Neural crest cell (in vitro differentiated cells): ENCODE measurements around the gene SHROOM4. TPM values are rescaled to one million over a fixed set of nuclear protein-coding genes. Genes with fewer than 3 reads are reported as not detected.

Experiments
- DNase-seq: peaks from one replicate; pipeline ENCODE4 v3.0.0; 2021; ENCODE audit warnings: low read depth, mixed read lengths, low spot score
- H3K27ac Mint-ChIP-seq: one replicate; pipeline ENCODE4 v1.8.0; 2021; ENCODE audit warnings: mild to moderate bottlenecking, mixed read lengths; ENCODE audit not compliant: unreplicated experiment
- H3K27me3 Mint-ChIP-seq: 2 replicates; pipeline ENCODE4 v1.8.0; 2021; ENCODE audit warnings: low read depth, mild to moderate bottlenecking, mixed read lengths
- H3K36me3 Mint-ChIP-seq: 2 replicates; pipeline ENCODE4 v1.8.0; 2021; ENCODE audit warnings: low read depth, mild to moderate bottlenecking, mixed read lengths
- H3K4me1 Mint-ChIP-seq: 2 replicates; pipeline ENCODE4 v1.8.0; 2021; ENCODE audit warnings: mixed read lengths
- H3K4me3 Mint-ChIP-seq: one replicate; pipeline ENCODE4 v1.8.0; 2021; ENCODE audit warnings: mild to moderate bottlenecking, mixed read lengths
- H3K9me3 Mint-ChIP-seq: 2 replicates; pipeline ENCODE4 v1.8.0; 2021; ENCODE audit warnings: mixed read lengths
- CTCF ChIP-seq: fragments of 200-600 bp; sonication (generic); conservative IDR thresholded peaks from 2 replicates; pipeline ENCODE4 v1.5.0; 2021; ENCODE audit warnings: antibody characterized with exemption, mild to moderate bottlenecking
- total RNA-seq: library from RNA; stranded (reverse); gene quantifications from 2 replicates; pipeline ENCODE4 v1.2.1, GENCODE V29; 2021

The SHROOM4 gene
- total RNA-seq, 1 donor from 2014 or later, result 6.2 TPM

GRCh38 chrX:50721764-50722521, 92.1 kb downstream of the SHROOM4 start:
- no peak for TF ChIP-seq CTCF
- DNase-seq, result no peak
- Mint-ChIP-seq H3K27ac (no peak overlapping the region), H3K27me3 (no peaks in the 10 kb centered on the region), H3K4me3 (no peak overlapping the region), H3K9me3 (no peaks in the 10 kb centered on the region), H3K36me3 (peaks cover 3% of the 10 kb centered on the region), H3K4me1 (no peaks in the 10 kb centered on the region)

GRCh38 chrX:50719614-50720013, 94.4 kb downstream of the SHROOM4 start:
- no peak for DNase-seq
- H3K27me3 Mint-ChIP-seq, result no peaks in the 10 kb centered on the region
- H3K27ac Mint-ChIP-seq, result no peak overlapping the region
- H3K4me1 Mint-ChIP-seq, result no peaks in the 10 kb centered on the region
- no peak overlapping the region for H3K4me3 Mint-ChIP-seq
- no peak for TF ChIP-seq CTCF
- peaks cover 3% of the 10 kb centered on the region for H3K9me3 Mint-ChIP-seq
- H3K36me3 Mint-ChIP-seq, result no peaks in the 10 kb centered on the region

GRCh38 chrX:50718776-50719175, 95.2 kb downstream of the SHROOM4 start:
- Mint-ChIP-seq H3K36me3 (no peaks in the 10 kb centered on the region), H3K4me1 (no peaks in the 10 kb centered on the region), H3K27me3 (no peaks in the 10 kb centered on the region), H3K9me3 (peaks cover 3% of the 10 kb centered on the region), H3K4me3 (no peak overlapping the region), H3K27ac (no peak overlapping the region)
- no peak for TF ChIP-seq CTCF
- DNase-seq, result no peak

- H3K27me3 Mint-ChIP-seq, result no peaks in the 10 kb centered on the region
- TF ChIP-seq CTCF, result no peak
- H3K4me1 Mint-ChIP-seq, result no peaks in the 10 kb centered on the region
- no peaks in the 10 kb centered on the region for H3K36me3 Mint-ChIP-seq
- H3K4me3 Mint-ChIP-seq, result no peak overlapping the region
- H3K27ac Mint-ChIP-seq, result no peak overlapping the region
- peaks cover 3% of the 10 kb centered on the region for H3K9me3 Mint-ChIP-seq
- no peak for DNase-seq
Measured at GRCh38 chrX:50716706-50717105, 97.3 kb downstream of the SHROOM4 start.

- no peak for DNase-seq
- H3K4me3 Mint-ChIP-seq, result no peak overlapping the region
- no peak for TF ChIP-seq CTCF
- H3K4me1 Mint-ChIP-seq, result peaks cover 5% of the 10 kb centered on the region
- no peak overlapping the region for H3K27ac Mint-ChIP-seq
- H3K36me3 Mint-ChIP-seq, result no peaks in the 10 kb centered on the region
- H3K27me3 Mint-ChIP-seq, result no peaks in the 10 kb centered on the region
- H3K9me3 Mint-ChIP-seq, result peaks cover 6% of the 10 kb centered on the region
Measured at GRCh38 chrX:50712777-50713176, 101.2 kb downstream of the SHROOM4 start.
